Naive thymus-derived CD4-positive, alpha-beta T cell (primary cell): ENCODE data around the gene PPP1R12B. TPM values are rescaled to one million over a fixed set of nuclear protein-coding genes. Genes with fewer than 3 reads are reported as not detected.
"Not testable (repeated sequence)": the region's sequence is repeated elsewhere in the genome, so short reads cannot be mapped to it uniquely, and the experiment has no call there.

Experiments
- ATAC-seq: fragments of 150-1000 bp; cut with Tn5 transposase; 2 replicates; pipeline ENCODE4 v1.10.0; 2021; ENCODE audit warnings: mild to moderate bottlenecking, moderate library complexity
- CTCF ChIA-PET: fragments of 350-600 bp; sonication (Branson Sonifier 250); formaldehyde crosslinking; loops from one replicate; lab custom pipeline; 2021; ENCODE audit warnings: antibody characterized with exemption; lab: Charles Lee
- POLR2A ChIA-PET: fragments of 350-600 bp; sonication (Branson Sonifier 250); formaldehyde crosslinking; loops from one replicate; lab custom pipeline; 2021; ENCODE audit warnings: antibody characterized with exemption, inconsistent platforms; lab: Charles Lee
- DNase-seq, 9 donors: peaks; one replicate each; pipeline versions ENCODE4 v3.0.0 to v3.0.0-alpha.2; 2020 to 2022; ENCODE audit warnings: mixed read lengths in 1 of 9
- H3K27ac ChIP-seq: one replicate; pipeline ENCODE4 v1.7.0; 2013; ENCODE audit warnings: mild to moderate bottlenecking, low read depth, low read length, moderate library complexity
- H3K27me3 ChIP-seq, 2 donors: one replicate each; pipeline ENCODE4 v1.7.0; 2013; ENCODE audit warnings: low read length in 2 of 2, mild to moderate bottlenecking in 2 of 2, moderate library complexity in 2 of 2; ENCODE audit not compliant: control insufficient read depth in 2 of 2, insufficient read depth in 2 of 2
- H3K36me3 ChIP-seq, 3 experiments: 1 replicate in 2 of 3; 2 replicates in 1 of 3; pipeline ENCODE4 v1.7.0; 2013; ENCODE audit warnings: low read length in 3 of 3, mild to moderate bottlenecking in 3 of 3, moderate library complexity in 1 of 3; ENCODE audit not compliant: insufficient read depth in 3 of 3, control insufficient read depth in 2 of 3
- H3K4me1 ChIP-seq, 2 donors: one replicate each; pipeline ENCODE4 v1.7.0; 2013; ENCODE audit warnings: low read length in 2 of 2, mild to moderate bottlenecking in 2 of 2, moderate library complexity in 1 of 2; ENCODE audit not compliant: control insufficient read depth in 2 of 2, insufficient read depth in 2 of 2
- H3K4me3 ChIP-seq: 2 replicates; pipeline ENCODE4 v1.7.0; 2013; ENCODE audit warnings: mild to moderate bottlenecking, low read length
- H3K9me3 ChIP-seq, 3 experiments: 1 replicate in 2 of 3; 2 replicates in 1 of 3; pipeline ENCODE4 v1.7.0; 2013; ENCODE audit warnings: low read length in 3 of 3; ENCODE audit not compliant: control insufficient read depth in 2 of 3
- H3K27ac Mint-ChIP-seq, 9 donors: one replicate each; pipeline ENCODE4 v1.8.0; 2020 to 2022; ENCODE audit warnings: mixed read lengths in 9 of 9, mild to moderate bottlenecking in 8 of 9, moderate library complexity in 5 of 9, inconsistent platforms in 2 of 9
- H3K27me3 Mint-ChIP-seq, 5 donors: one replicate each; pipeline ENCODE4 v1.8.0; 2021 to 2022; ENCODE audit warnings: mixed read lengths in 5 of 5, mild to moderate bottlenecking in 1 of 5
- H3K36me3 Mint-ChIP-seq, 5 donors: one replicate each; pipeline ENCODE4 v1.8.0; 2020 to 2022; ENCODE audit warnings: mixed read lengths in 5 of 5, mild to moderate bottlenecking in 3 of 5, inconsistent platforms in 1 of 5
- H3K4me1 Mint-ChIP-seq, 7 donors: one replicate each; pipeline ENCODE4 v1.8.0; 2020 to 2022; ENCODE audit warnings: mixed read lengths in 7 of 7, mild to moderate bottlenecking in 3 of 7, inconsistent platforms in 1 of 7
- H3K4me3 Mint-ChIP-seq, 10 donors: one replicate each; pipeline ENCODE4 v1.8.0; 2020 to 2022; ENCODE audit warnings: mild to moderate bottlenecking in 10 of 10, mixed read lengths in 10 of 10, moderate library complexity in 6 of 10, inconsistent platforms in 2 of 10
- H3K9me3 Mint-ChIP-seq, 11 donors: one replicate each; pipeline ENCODE4 v1.8.0; 2020 to 2022; ENCODE audit warnings: mixed read lengths in 11 of 11, mild to moderate bottlenecking in 4 of 11, inconsistent platforms in 1 of 11, moderate library complexity in 1 of 11
- intact Hi-C, 2 donors: fragments of 100-400 bp; cut with micrococcal nuclease; formaldehyde crosslinking; loops; one replicate each; pipeline ENCODE4 v1.15.1; 2023
- polyA plus RNA-seq, 2 donors: library from polyadenylated mRNA; unstranded; fragments of 300-500 nt; fragmentation: Illumina TruSeq; gene quantifications; one replicate each; pipeline ENCODE4 v1.2.3, GENCODE V29; 2021
- total RNA-seq, 6 experiments: library from RNA in 5 of 6; stranded (reverse) in 5 of 6; gene quantifications; 1 replicate in 5 of 6; 2 replicates in 1 of 6; pipeline ENCODE4 v1.2.3 and lab custom pipeline; 2021 to 2026

The PPP1R12B gene
- total and polyA plus RNA-seq, 7 experiments from 2014 or later: 5.2 to 38.1 (median 26.8) TPM

DNA sequence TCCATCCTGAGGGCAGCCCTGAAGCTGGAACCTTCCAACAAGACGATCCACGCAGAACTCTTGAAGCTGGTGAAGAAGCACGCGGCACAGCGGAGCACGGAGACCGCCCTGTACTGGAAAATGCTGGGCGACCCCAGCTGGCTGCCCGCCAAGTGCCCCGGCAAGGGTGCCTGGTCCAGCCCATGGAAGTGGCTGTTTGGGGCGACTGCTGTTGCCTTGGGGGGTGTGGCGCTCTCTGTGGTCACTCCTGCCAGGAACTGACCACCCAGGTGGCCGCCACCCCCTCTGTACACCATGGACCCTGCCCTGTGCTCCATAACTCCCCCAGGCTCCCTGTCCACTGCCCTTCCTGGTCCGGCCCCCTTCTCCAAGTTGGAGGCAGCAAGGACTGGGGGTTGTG lies 90.8 kb downstream of the PPP1R12B start:
- DNase-seq (no peak), ATAC-seq (no peak)
- POLR2A ChIA-PET: no interaction called here
- Mint-ChIP-seq H3K4me3 (no peak overlapping the region), H3K27me3 (no peaks in the 10 kb centered on the region), H3K4me1 (no peaks in the 10 kb centered on the region), H3K27ac (no peak overlapping the region), H3K9me3 (no peaks in the 10 kb centered on the region), H3K36me3 (peaks cover 3 to 61% (median 33%) of the 10 kb centered on the region in 5 donors)
- H3K4me3 ChIP-seq: no peak overlapping the region
- CTCF ChIA-PET: interaction anchor here (0.6 kb wide), 1 partner anchor 280 kb away, joined by 6 read pairs; no protein-coding TSS in a partner anchor
- no peaks in the 10 kb centered on the region for H3K27me3 ChIP-seq
- H3K36me3 ChIP-seq: peaks cover 0 to 48% (median 4%) of the 10 kb centered on the region in 3 experiments
- H3K27ac ChIP-seq: no peak overlapping the region
- no peaks in the 10 kb centered on the region for H3K9me3 ChIP-seq
- intact Hi-C loops: no loop called here
- H3K4me1 ChIP-seq: no peaks in the 10 kb centered on the region

DNA sequence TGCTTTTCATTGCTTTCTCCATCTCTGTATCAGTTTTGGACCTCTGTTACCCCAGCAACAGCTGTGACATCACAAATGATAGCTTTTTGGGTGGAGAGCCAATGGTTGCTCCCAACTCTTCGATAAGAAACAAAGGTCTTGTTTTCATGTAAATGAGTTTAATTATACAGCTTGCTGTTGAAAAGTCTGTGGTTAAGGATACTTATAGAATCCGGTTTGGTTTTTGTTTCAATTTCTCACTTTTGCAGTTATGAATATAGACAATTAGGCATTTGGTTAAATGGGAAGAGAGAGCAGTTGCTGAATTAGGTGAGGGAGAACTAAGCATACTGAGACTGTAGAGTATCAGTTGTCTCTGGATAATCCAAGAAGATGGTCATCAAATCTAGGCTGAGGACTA lies 99.6 kb downstream of the PPP1R12B start:
- H3K9me3 ChIP-seq, H3K4me1 Mint-ChIP-seq, CTCF ChIA-PET, H3K27ac ChIP-seq, H3K27ac Mint-ChIP-seq, POLR2A ChIA-PET, H3K9me3 Mint-ChIP-seq, H3K4me3 Mint-ChIP-seq, H3K27me3 ChIP-seq, H3K4me3 ChIP-seq, DNase-seq, H3K4me1 ChIP-seq, H3K27me3 Mint-ChIP-seq, H3K36me3 ChIP-seq, ATAC-seq: not testable (repeated sequence)
- intact Hi-C loops: loop anchor here in 1 of 2 donors (10.0 kb wide), 1 partner anchor 103 kb away; the partner anchor contains the start of genes PPP1R12B and UBE2T
- H3K36me3 Mint-ChIP-seq: peaks cover 10 to 54% (median 37%) of the 10 kb centered on the region in 5 donors

DNA sequence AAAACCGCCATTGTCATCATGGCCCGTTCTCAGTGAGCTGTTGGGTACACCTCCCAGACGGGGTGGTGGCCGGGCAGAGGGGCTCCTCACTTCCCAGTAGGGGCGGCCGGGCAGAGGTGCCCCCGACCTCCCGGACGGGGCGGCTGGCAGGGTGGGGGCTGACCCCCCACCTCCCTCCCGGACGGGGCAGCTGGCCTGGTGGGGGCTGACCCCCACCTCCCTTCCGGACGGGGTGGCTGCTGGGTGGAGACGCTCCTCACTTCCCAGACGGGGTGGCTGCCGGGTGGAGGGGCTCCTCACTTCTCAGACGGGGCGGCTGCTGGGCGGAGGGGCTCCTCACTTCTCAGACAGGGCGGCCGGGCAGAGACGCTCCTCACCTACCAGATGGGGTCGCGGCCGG lies 103.1 kb downstream of the PPP1R12B start:
- H3K27ac ChIP-seq, H3K27ac Mint-ChIP-seq, H3K4me1 ChIP-seq, H3K36me3 ChIP-seq, H3K27me3 Mint-ChIP-seq, H3K9me3 Mint-ChIP-seq, H3K4me1 Mint-ChIP-seq, H3K4me3 Mint-ChIP-seq, ATAC-seq, POLR2A ChIA-PET, DNase-seq, intact Hi-C loops, H3K27me3 ChIP-seq, H3K9me3 ChIP-seq, H3K4me3 ChIP-seq: not testable (repeated sequence)
- CTCF ChIA-PET: interaction anchor here (0.6 kb wide), 1 partner anchor 732 kb away, joined by 3 read pairs; no protein-coding TSS in a partner anchor
- peaks cover 14 to 63% (median 27%) of the 10 kb centered on the region in 5 donors for H3K36me3 Mint-ChIP-seq

DNA sequence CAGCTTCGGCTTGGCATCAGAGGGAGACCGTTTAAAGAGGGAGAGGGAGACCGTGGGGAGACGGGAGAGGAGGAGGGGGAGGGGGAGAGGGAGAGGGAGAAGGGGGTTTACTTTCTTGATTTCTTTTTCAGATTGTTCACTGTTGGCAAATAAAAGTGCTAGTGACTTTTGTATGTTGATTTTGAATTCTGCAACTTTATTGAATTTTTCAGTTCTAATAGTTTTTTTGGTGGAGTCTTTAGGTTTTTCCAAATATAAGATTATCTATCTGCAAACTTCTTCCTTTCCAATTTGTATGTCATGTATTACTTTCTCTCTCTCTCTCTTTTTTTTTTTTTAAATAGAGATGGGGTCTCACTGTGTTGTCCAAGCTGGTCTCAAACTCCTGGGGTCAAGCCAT lies 104.0 kb downstream of the PPP1R12B start:
- intact Hi-C loops: no loop called here
- Mint-ChIP-seq H3K4me3 (no peak overlapping the region), H3K4me1 (peaks cover 0 to 4% (median 0%) of the 10 kb centered on the region in 7 donors), H3K36me3 (peaks cover 14 to 64% (median 27%) of the 10 kb centered on the region in 5 donors), H3K27ac (no peak overlapping the region), H3K9me3 (no peaks in the 10 kb centered on the region), H3K27me3 (no peaks in the 10 kb centered on the region)
- H3K27me3 ChIP-seq: no peaks in the 10 kb centered on the region
- H3K27ac ChIP-seq: no peak overlapping the region
- ChIA-PET POLR2A (no interaction called here), CTCF (interaction anchor here (0.6 kb wide), 1 partner anchor 731 kb away, joined by 3 read pairs; no protein-coding TSS in a partner anchor)
- no peak overlapping the region for H3K4me3 ChIP-seq
- H3K36me3 ChIP-seq: peaks cover 0 to 6% (median 0%) of the 10 kb centered on the region in 3 experiments
- H3K9me3 ChIP-seq: no peaks in the 10 kb centered on the region
- H3K4me1 ChIP-seq: no peaks in the 10 kb centered on the region
- DNase-seq (no peak), ATAC-seq (no peak)

DNA sequence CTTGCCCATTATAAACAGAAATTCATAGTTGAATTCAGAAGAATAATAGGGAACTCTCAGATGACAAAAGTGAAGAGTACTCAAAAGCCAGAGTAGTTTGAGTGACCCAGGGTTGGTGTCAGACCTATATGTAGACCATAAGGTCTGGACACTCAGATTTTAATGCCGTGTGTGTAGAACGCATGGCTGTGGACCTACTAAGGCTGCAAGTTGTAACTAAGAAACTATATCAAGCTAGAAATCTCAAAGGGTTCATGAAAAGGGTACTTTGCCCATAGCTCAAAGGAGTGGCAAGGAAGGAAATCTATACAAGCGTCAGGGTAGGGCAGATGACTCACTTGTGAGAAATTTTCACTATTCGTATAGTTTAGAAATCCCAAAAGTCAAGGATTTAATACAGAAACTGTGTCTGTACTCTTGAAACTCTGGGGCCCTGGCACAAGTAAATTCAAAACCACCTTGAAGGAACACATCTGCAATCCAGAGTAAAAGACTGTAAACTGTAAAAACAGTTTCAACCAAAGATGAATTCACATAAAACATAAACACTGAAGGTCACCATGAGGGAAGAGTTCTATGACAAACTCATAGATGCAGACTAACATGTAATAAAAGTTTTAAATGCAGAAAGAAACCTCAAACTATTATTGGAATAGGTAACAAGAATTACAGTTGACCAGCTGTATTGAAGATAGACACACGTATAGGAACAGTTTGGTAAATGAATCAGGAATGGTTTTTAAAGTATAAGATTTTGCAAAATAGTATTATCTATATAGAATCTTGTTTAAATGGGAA lies 108.1 kb downstream of the PPP1R12B start:
- ATAC-seq, DNase-seq, H3K27ac ChIP-seq, intact Hi-C loops, H3K9me3 Mint-ChIP-seq, POLR2A ChIA-PET, H3K36me3 ChIP-seq, H3K4me1 Mint-ChIP-seq, H3K4me3 Mint-ChIP-seq, H3K27me3 Mint-ChIP-seq, H3K4me1 ChIP-seq, H3K4me3 ChIP-seq, H3K27ac Mint-ChIP-seq, CTCF ChIA-PET, H3K27me3 ChIP-seq, H3K9me3 ChIP-seq: not testable (repeated sequence)
- peaks cover 0 to 40% (median 16%) of the 10 kb centered on the region in 5 donors for H3K36me3 Mint-ChIP-seq

DNA sequence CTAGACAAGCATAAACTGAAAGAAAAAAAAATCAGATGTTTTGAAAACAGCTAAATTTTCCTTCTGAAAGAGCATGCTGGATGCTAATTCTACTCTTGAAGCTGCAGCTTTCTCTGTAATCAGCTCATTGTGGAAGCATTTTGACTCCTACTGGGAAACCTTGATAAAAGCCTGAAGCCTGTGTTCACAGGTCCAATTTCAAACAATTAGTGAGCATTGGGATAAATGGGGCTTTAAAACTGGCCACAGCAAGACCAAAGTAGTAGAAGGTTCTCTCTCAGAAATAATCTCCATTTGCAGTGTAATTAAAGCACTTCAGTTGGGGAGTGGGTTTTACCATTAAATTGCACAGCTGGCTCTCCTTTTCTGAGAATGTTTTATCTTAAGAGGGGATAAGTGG lies 110.2 kb downstream of the PPP1R12B start:
- H3K4me1 ChIP-seq, ATAC-seq, DNase-seq, H3K4me3 Mint-ChIP-seq, H3K9me3 ChIP-seq, H3K4me1 Mint-ChIP-seq, CTCF ChIA-PET, H3K27ac Mint-ChIP-seq, intact Hi-C loops, H3K27ac ChIP-seq, H3K27me3 Mint-ChIP-seq, POLR2A ChIA-PET, H3K4me3 ChIP-seq, H3K27me3 ChIP-seq, H3K36me3 ChIP-seq, H3K9me3 Mint-ChIP-seq: not testable (repeated sequence)
- H3K36me3 Mint-ChIP-seq: peaks cover 0 to 27% (median 12%) of the 10 kb centered on the region in 5 donors
